A549 treated with AZD2906 at 1 μM for 4 hours (cell line): ENCODE results near the gene DKK1. TPM values are rescaled to one million over a fixed set of nuclear protein-coding genes. Genes with fewer than 3 reads are reported as not detected.

ENCODE experiments used
- total RNA-seq: library from RNA; stranded (reverse); fragments of 200-300 nt; extraction: Qiagen RNA extraction; gene quantifications from 5 replicates; pipeline ENCODE4 v1.2.3, GENCODE V29; 2022

DKK1 gene
- 408 to 480 TPM (median 456 TPM) in 5 replicates for total RNA-seq

GRCh38 chr10:52313933-52314821, at the start of gene DKK1:
TSS of gene DKK1 (plus strand) at chr10:52314281. CDS start at chr10:52314435, 154 bp downstream.

